K562 (cell line): ENCODE measurements around the gene POLE2. TPM values are rescaled to one million over a fixed set of nuclear protein-coding genes. Genes with fewer than 3 reads are reported as not detected.
A peak's percentile ranks its signal among the peaks of the same experiment; 100 is the strongest.

Source experiments
- BCL6 ChIP-seq: fragments of 250-450 bp; sonication (Bioruptor Pico); IDR thresholded peaks from 2 replicates; pipeline ENCODE4 v1.4.0; 2020
- BRF2 ChIP-seq: IDR thresholded peaks from 3 replicates; pipeline ENCODE4 v1.6.1; 2011; ENCODE audit warnings: borderline replicate concordance, mild to moderate bottlenecking; ENCODE audit not compliant: insufficient read length, insufficient read depth
- CHD4 ChIP-seq: fragments of 200-600 bp; sonication (generic); IDR thresholded peaks from 3 replicates; pipeline ENCODE4 v1.6.1; 2012; ENCODE audit warnings: low read depth, mild to moderate bottlenecking, mixed read lengths, low read length, inconsistent platforms; ENCODE audit not compliant: insufficient read depth, insufficient replicate concordance, poor library complexity, severe bottlenecking
- CXXC5 ChIP-seq: fragments of 250-450 bp; sonication (Bioruptor Pico); IDR thresholded peaks from 2 replicates; pipeline ENCODE4 v1.8.0; 2022; ENCODE audit warnings: inconsistent platforms, mild to moderate bottlenecking, moderate library complexity
- EP400 ChIP-seq: fragments of 450-650 bp; IDR thresholded peaks from 2 replicates; pipeline ENCODE4 v1.6.1; 2017; ENCODE audit warnings: antibody characterized with exemption, mild to moderate bottlenecking, moderate library complexity
- ESRRB ChIP-seq: fragments of 250-450 bp; sonication (Bioruptor Pico); IDR thresholded peaks from 2 replicates; pipeline ENCODE4 v1.5.0; 2020; ENCODE audit warnings: mild to moderate bottlenecking, moderate library complexity, borderline replicate concordance
- HCFC1 ChIP-seq: IDR thresholded peaks from 2 replicates; pipeline ENCODE4 v1.6.1; 2012; ENCODE audit warnings: low read depth, low read length, improper control_type of control experiment
- HMG20B ChIP-seq: fragments of 250-450 bp; sonication (Bioruptor Pico); IDR thresholded peaks from 2 replicates; pipeline ENCODE4 v1.5.0; 2021; ENCODE audit warnings: mild to moderate bottlenecking
- LEF1 ChIP-seq: fragments of 450-650 bp; IDR thresholded peaks from 2 replicates; pipeline ENCODE4 v1.6.1; 2016; ENCODE audit warnings: mild to moderate bottlenecking
- MYC ChIP-seq, 2 experiments: fragments of 250-450 bp in 1 of 2; sonication (Bioruptor Pico) in 1 of 2; IDR thresholded peaks; 2 replicates each; pipeline versions ENCODE4 v1.5.1 to v1.6.1; 2012 to 2021; ENCODE audit warnings: low read depth in 2 of 2, borderline replicate concordance in 1 of 2, improper control_type of control experiment in 1 of 2, low read length in 1 of 2, mild to moderate bottlenecking in 1 of 2, moderate library complexity in 1 of 2
- PREB ChIP-seq: sonication (generic); formaldehyde crosslinking; IDR thresholded peaks from 2 replicates; pipeline ENCODE4 v1.8.1; 2023; ENCODE audit warnings: mild to moderate bottlenecking, missing genetic modification reagents
- RBM22 ChIP-seq: fragments of 200-400 bp; formaldehyde crosslinking; IDR thresholded peaks from 2 replicates; pipeline ENCODE4 v1.6.1; 2018; ENCODE audit warnings: low read length, low read depth; ENCODE audit not compliant: poor library complexity, severe bottlenecking
- RBM25 ChIP-seq: fragments of 200-400 bp; formaldehyde crosslinking; IDR thresholded peaks from 2 replicates; pipeline ENCODE4 v1.6.1; 2018; ENCODE audit warnings: low read length, low read depth, moderate library complexity; ENCODE audit not compliant: severe bottlenecking
- SMARCB1 ChIP-seq: IDR thresholded peaks from 2 replicates; pipeline ENCODE4 v1.6.1; 2011; ENCODE audit warnings: improper control_type of control experiment, low read depth; ENCODE audit not compliant: insufficient read length
- TAF9B ChIP-seq: fragments of 450-650 bp; IDR thresholded peaks from 2 replicates; pipeline ENCODE4 v1.6.1; 2018; ENCODE audit warnings: mild to moderate bottlenecking; ENCODE audit not compliant: partially characterized antibody
- TAL1 ChIP-seq: fragments of 450-650 bp; IDR thresholded peaks from 2 replicates; pipeline ENCODE4 v1.6.1; 2016; ENCODE audit warnings: mild to moderate bottlenecking
- TBP ChIP-seq: optimal IDR thresholded peaks from 2 replicates; pipeline ENCODE3; 2011; ENCODE audit warnings: low read depth, low read length, improper control_type of control experiment
- U2AF2 ChIP-seq: fragments of 200-400 bp; formaldehyde crosslinking; optimal IDR thresholded peaks from 2 replicates; pipeline ENCODE3; 2017; ENCODE audit warnings: low read depth, mild to moderate bottlenecking, low read length
- ZHX1 ChIP-seq: fragments of 150-350 bp; conservative IDR thresholded peaks from 2 replicates; pipeline ENCODE4 v1.6.1; 2014; ENCODE audit warnings: low read length
- ZNF175 ChIP-seq: fragments of 200-800 bp; sonication (Bioruptor generic); IDR thresholded peaks from 2 replicates; pipeline ENCODE4 v1.6.1; 2016; ENCODE audit warnings: low read depth, mild to moderate bottlenecking, missing genetic modification characterization, missing compliant biosample characterization
- ZNF24 ChIP-seq: fragments of 450-650 bp; IDR thresholded peaks from 2 replicates; pipeline ENCODE4 v1.6.1; 2016
- ZNF431 ChIP-seq: sonication (generic); formaldehyde crosslinking; IDR thresholded peaks from 2 replicates; pipeline ENCODE4 v1.8.0; 2022; ENCODE audit warnings: mild to moderate bottlenecking, missing genetic modification reagents
- ZSCAN29 ChIP-seq: fragments of 450-650 bp; IDR thresholded peaks from 2 replicates; pipeline ENCODE4 v1.6.1; 2017
- polyA plus RNA-seq, 8 experiments: library from polyadenylated mRNA; depleted of rRNA in 4 of 8; stranded (reverse) in 5 of 8; unstranded in 3 of 8; fragments of >200 nt; fragmentation: Nextera tagmentation in 2 of 8; fragmentation: Illumina TruSeq in 1 of 8; extraction: Ambion mirVana in 2 of 8; extraction: Trizol in 1 of 8; gene quantifications; 2 replicates each; pipeline versions ENCODE4 v1.2.1 to v1.2.3, GENCODE V29; 2011 to 2014; ENCODE audit warnings: inconsistent platforms in 1 of 8, missing spikeins in 1 of 8
- total RNA-seq, 7 experiments: library from RNA; depleted of rRNA in 6 of 7; stranded (reverse); fragments of >200 nt in 6 of 7; fragmentation: Illumina TruSeq in 2 of 7; extraction: Trizol in 2 of 7; gene quantifications; 2 replicates each; pipeline versions ENCODE4 v1.2.1 to v1.2.3, GENCODE V29; 2011 to 2021; ENCODE audit warnings: low replicate concordance in 1 of 7

POLE2 gene
- total and polyA plus RNA-seq, 9 of the 15 experiments (the other 6 are each of a cell fraction or from before 2014, with no cell fraction given): 30.7 to 78.4 (median 55.4) TPM

GRCh38 chr14:49633640-49634546 lies 54.1 kb downstream of the POLE2 start (continued):
- TF ChIP-seq ZNF431: no peak
- TF ChIP-seq BCL6 (CRISPR knock-in tag): no peak
- no peak for TF ChIP-seq HMG20B (CRISPR knock-in tag)
- TF ChIP-seq MYC (IDR thresholded peaks at IDR 0.05; ENCODE audit: low read depth, low read length): peak; percentile 77
- peak; percentile 83 for TF ChIP-seq MYC (CRISPR knock-in tag; IDR thresholded peaks at IDR 0.05; ENCODE audit: borderline replicate concordance, low read depth)
- TF ChIP-seq TAL1: no peak
- TF ChIP-seq PREB (CRISPR knock-in tag): no peak
- TF ChIP-seq ZHX1: no peak
- peak; percentile 88 for TF ChIP-seq CXXC5 (CRISPR knock-in tag)
- no peak for TF ChIP-seq ZSCAN29
- peak; percentile 15 for TF ChIP-seq RBM25
- no peak for TF ChIP-seq HCFC1
- peak; percentile 20; the same call in 1 of the 2 replicates for TF ChIP-seq ZNF24
- no peak for TF ChIP-seq RBM22
- no peak for TF ChIP-seq U2AF2
- no peak for TF ChIP-seq ESRRB (CRISPR knock-in tag)
- TF ChIP-seq BRF2: no peak
- peak; percentile 22 for TF ChIP-seq TAF9B
- TF ChIP-seq LEF1: no peak
- peak; percentile 33 for TF ChIP-seq TBP
- TF ChIP-seq EP400: peak; percentile 89
- TF ChIP-seq ZNF175 (CRISPR knock-in tag): 0 out of 2 replicates have a peak, but pooled peaks have one; percentile 22
- no peak for TF ChIP-seq SMARCB1
- TF ChIP-seq CHD4: no peak
